SK-N-SH (cell line): ENCODE data around the gene SIT1.

Source experiments
- MEF2A ChIP-seq: IDR thresholded peaks from 2 replicates; pipeline ENCODE4 v1.4.0; 2012; ENCODE audit warnings: low read depth, borderline replicate concordance
- POLR2AphosphoS5 ChIP-seq: IDR thresholded peaks from 2 replicates; pipeline ENCODE4 v1.6.1; 2012; ENCODE audit warnings: low read depth, low read length
- SMC3 ChIP-seq: IDR thresholded peaks from 2 replicates; pipeline ENCODE4 v1.6.1; 2012; ENCODE audit warnings: low read depth, low read length, improper control_type of control experiment
- TF ChIP-seq, protein P1 (sequence below): fragments of 200-600 bp; sonication (generic); IDR thresholded peaks from 2 replicates; pipeline ENCODE4 v1.6.1; 2017; ENCODE audit warnings: antibody characterized with exemption, mild to moderate bottlenecking, moderate library complexity

DNA sequence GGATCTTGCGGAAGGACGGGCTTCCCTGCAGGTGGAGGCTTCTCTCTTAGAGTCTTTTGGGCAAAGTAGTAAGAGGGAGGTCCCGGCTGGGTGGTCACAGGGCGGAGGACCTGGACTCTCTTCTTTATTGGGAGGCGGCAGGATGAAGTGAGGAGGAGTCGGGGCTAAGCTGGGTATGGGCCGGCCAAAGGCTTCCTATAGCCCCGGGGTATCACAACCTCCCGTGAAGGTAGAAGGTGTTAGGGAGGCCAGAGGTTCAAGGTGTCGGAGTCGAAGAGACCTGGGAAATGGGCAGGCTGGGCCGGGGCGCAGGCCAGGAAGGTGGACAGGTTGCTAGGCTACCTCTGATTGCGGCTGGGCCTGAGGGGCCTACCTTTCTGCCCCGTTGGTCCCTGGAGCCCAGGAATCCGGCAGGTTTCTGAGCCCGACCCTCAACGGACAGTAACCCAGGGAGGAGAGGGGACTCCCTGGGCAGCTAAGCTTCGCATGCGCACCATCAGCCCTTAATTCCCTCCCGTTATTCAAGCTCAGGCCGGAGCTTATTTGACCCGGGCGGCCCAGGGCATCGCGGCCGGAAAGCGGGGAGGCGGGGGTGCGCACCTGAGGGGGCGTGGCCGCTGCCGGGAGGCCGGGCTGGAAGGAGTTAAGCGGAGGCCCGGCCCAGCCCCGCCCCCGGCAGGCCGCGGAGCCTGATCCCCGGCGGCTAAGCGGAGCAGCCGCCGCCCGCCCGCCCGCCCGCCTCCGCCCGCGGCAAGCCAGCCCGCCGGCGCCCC is 46.0 kb downstream of the SIT1 start, which contains the start of gene TESK1:
- TF ChIP-seq, protein P1, sequence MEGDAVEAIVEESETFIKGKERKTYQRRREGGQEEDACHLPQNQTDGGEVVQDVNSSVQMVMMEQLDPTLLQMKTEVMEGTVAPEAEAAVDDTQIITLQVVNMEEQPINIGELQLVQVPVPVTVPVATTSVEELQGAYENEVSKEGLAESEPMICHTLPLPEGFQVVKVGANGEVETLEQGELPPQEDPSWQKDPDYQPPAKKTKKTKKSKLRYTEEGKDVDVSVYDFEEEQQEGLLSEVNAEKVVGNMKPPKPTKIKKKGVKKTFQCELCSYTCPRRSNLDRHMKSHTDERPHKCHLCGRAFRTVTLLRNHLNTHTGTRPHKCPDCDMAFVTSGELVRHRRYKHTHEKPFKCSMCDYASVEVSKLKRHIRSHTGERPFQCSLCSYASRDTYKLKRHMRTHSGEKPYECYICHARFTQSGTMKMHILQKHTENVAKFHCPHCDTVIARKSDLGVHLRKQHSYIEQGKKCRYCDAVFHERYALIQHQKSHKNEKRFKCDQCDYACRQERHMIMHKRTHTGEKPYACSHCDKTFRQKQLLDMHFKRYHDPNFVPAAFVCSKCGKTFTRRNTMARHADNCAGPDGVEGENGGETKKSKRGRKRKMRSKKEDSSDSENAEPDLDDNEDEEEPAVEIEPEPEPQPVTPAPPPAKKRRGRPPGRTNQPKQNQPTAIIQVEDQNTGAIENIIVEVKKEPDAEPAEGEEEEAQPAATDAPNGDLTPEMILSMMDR = no peak
- TF ChIP-seq POLR2AphosphoS5 = no peak
- TF ChIP-seq MEF2A = no peak
- TF ChIP-seq SMC3 = no peak
